T-helper 2 cell treated with Interferon-gamma antibody and Interleukin-4, amounts not matched to agents 5 μg/mL and 100 μg/mL, for 36 hours (primary cell): ENCODE measurements around the gene PRSS56.
"Not testable (repeated sequence)": the region's sequence is repeated elsewhere in the genome, so short reads cannot be mapped to it uniquely, and the experiment has no call there.

Experiments used
- DNase-seq: peaks from one replicate; pipeline ENCODE4 v3.0.0; 2021; ENCODE audit warnings: low spot score
- H3K27ac Mint-ChIP-seq: one replicate; pipeline ENCODE4 v1.8.0; 2021; ENCODE audit warnings: mild to moderate bottlenecking, mixed read lengths
- H3K27me3 Mint-ChIP-seq: one replicate; pipeline ENCODE4 v1.8.0; 2021; ENCODE audit warnings: low read depth, mixed read lengths
- H3K36me3 Mint-ChIP-seq: one replicate; pipeline ENCODE4 v1.8.0; 2021; ENCODE audit warnings: low read depth, mixed read lengths
- H3K4me1 Mint-ChIP-seq: one replicate; pipeline ENCODE4 v1.8.0; 2021; ENCODE audit warnings: low read depth, mixed read lengths
- H3K4me3 Mint-ChIP-seq: one replicate; pipeline ENCODE4 v1.8.0; 2022; ENCODE audit warnings: mild to moderate bottlenecking, moderate library complexity, mixed read lengths
- H3K9me3 Mint-ChIP-seq: one replicate; pipeline ENCODE4 v1.8.0; 2021; ENCODE audit warnings: mixed read lengths

The PRSS56 gene

DNA sequence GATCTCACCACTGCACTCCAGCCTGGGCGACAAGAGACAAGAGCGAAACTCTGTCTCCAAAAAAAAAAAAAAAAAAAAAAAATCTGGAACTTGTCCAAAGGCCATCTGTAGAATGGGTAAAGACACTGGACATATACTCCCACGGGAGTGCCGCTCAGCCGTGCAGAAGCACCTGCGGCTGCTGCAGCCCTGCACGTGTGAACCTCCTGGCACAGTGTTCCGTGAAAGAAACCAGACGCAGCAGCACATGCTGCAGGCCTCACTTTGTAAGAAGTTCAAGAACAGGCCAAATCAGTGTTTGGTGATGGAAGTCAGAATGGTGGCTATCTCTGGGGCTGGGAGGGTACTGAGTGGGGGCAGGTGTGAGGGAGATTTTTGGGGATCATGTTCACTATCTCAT lies 12.2 kb downstream of the PRSS56 start:
- Mint-ChIP-seq H3K9me3 (peaks cover 7% of the 10 kb centered on the region), H3K27ac (no peak overlapping the region), H3K4me3 (no peak overlapping the region), H3K4me1 (peaks cover 4% of the 10 kb centered on the region), H3K36me3 (no peaks in the 10 kb centered on the region), H3K27me3 (peaks cover 6% of the 10 kb centered on the region)
- DNase-seq = no peak

GRCh38 chr2:232532821-232533220 lies 12.6 kb downstream of the PRSS56 start:
- H3K9me3 Mint-ChIP-seq, H3K27me3 Mint-ChIP-seq, H3K4me1 Mint-ChIP-seq, DNase-seq, H3K36me3 Mint-ChIP-seq, H3K4me3 Mint-ChIP-seq, H3K27ac Mint-ChIP-seq: not testable (repeated sequence)

- no peaks in the 10 kb centered on the region for H3K36me3 Mint-ChIP-seq
- no peak overlapping the region for H3K27ac Mint-ChIP-seq
- H3K4me3 Mint-ChIP-seq = no peak overlapping the region
- DNase-seq = no peak
- peaks cover 10% of the 10 kb centered on the region for H3K27me3 Mint-ChIP-seq
- peaks cover 7% of the 10 kb centered on the region for H3K9me3 Mint-ChIP-seq
- peaks cover 4% of the 10 kb centered on the region for H3K4me1 Mint-ChIP-seq
Measured at GRCh38 chr2:232533944-232534710, 13.9 kb downstream of the PRSS56 start.

DNA sequence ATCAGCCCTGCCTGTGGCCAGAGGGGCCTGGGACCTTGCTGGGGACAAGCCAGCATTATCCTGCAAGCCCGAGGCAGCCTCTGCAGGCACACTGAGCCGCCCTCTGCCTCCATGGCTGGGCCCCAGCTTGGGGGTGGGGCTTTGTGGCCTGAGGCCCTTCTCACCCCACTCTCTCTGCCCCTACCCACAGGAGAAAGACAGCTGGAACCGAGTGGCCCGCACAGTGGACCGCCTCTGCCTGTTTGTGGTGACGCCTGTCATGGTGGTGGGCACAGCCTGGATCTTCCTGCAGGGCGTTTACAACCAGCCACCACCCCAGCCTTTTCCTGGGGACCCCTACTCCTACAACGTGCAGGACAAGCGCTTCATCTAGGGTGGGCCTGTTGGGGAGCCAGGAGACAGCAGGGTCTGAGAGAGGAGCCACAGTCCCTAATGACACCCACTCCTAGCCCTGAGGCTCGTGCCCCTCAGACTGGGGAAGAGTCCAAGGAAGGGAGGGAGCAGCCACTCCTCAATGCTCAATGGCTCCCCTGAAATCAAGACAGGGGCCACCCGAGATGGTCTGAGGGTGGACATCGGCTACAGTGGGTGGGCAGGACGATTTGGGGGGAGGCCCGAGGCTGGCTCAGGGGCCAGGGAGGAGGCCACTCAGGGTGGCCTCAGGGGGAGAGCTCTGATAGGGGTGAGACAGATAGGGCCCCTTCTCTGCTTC lies 14.9 kb downstream of the PRSS56 start:
- Mint-ChIP-seq H3K36me3 (no peaks in the 10 kb centered on the region), H3K9me3 (peaks cover 7% of the 10 kb centered on the region), H3K27me3 (peaks cover 10% of the 10 kb centered on the region), H3K4me3 (no peak overlapping the region), H3K27ac (no peak overlapping the region), H3K4me1 (peaks cover 4% of the 10 kb centered on the region)
- no peak for DNase-seq

DNA sequence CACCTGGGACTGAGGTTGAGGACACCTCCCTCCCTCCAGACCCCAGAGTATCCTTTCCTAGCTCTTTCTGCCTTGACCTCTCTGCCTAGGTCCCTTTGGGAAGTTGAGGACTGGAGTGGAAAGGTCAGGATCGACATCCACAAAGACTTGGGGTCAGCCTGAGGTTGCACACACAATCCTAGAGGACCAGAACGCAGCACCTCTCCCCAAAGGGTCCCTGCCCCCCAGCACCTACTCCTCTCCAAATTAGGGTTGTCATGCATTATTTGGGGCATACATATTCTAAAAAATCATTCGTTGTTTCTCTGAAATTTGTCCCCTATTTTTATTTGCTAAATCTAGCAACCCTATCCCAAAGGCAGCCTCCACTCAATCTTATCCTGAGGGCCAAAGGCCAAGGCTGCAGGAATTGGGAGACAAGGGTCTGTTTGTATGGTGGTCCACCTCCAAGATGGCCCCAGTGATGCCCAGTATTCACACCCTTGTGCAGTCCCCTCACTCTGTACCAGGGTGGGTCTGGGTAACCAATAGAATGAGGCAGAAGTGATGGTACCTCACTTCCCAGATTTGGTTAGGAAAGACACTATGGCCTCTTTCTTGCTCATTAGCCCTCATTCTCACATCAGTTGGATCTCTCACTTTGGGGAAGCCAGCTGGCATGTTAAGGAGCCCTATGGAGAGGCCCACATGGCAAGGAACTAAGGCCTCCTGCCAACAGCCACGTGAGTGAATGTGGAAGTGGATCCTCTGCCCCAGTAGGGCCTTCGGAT lies 15.8 kb downstream of the PRSS56 start:
- peaks cover 7% of the 10 kb centered on the region for H3K9me3 Mint-ChIP-seq
- H3K4me3 Mint-ChIP-seq = no peak overlapping the region
- no peaks in the 10 kb centered on the region for H3K36me3 Mint-ChIP-seq
- peaks cover 10% of the 10 kb centered on the region for H3K27me3 Mint-ChIP-seq
- no peak overlapping the region for H3K27ac Mint-ChIP-seq
- DNase-seq = no peak
- peaks cover 4% of the 10 kb centered on the region for H3K4me1 Mint-ChIP-seq

GRCh38 chr2:232537079-232537478 lies 16.9 kb downstream of the PRSS56 start:
- peaks cover 7% of the 10 kb centered on the region for H3K9me3 Mint-ChIP-seq
- no peaks in the 10 kb centered on the region for H3K36me3 Mint-ChIP-seq
- peaks cover 10% of the 10 kb centered on the region for H3K27me3 Mint-ChIP-seq
- peaks cover 4% of the 10 kb centered on the region for H3K4me1 Mint-ChIP-seq
- no peak overlapping the region for H3K4me3 Mint-ChIP-seq
- H3K27ac Mint-ChIP-seq = no peak overlapping the region
- no peak for DNase-seq

DNA sequence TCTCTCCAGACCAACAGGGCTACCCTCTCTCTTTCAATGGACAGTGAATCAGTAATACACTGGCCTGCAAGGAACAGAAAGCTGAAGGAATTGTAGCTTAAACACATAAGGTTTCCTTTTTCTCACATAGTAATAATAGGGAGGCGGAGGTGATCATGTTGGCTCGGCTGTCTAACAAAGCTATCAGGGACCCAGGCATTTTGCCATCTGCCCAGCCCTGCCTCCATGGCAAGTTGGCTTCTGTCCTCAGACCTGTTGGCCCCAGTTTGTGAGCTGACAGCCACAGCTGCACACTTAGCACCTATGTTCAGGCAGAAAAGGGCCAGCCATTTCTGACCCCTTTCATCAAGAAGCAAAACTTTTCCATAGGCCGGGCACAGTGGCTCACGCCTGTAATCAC lies 17.3 kb downstream of the PRSS56 start:
- Mint-ChIP-seq H3K27me3 (peaks cover 10% of the 10 kb centered on the region), H3K36me3 (no peaks in the 10 kb centered on the region), H3K4me3 (no peak overlapping the region), H3K27ac (no peak overlapping the region), H3K4me1 (peaks cover 4% of the 10 kb centered on the region), H3K9me3 (peaks cover 7% of the 10 kb centered on the region)
- DNase-seq = no peak

DNA sequence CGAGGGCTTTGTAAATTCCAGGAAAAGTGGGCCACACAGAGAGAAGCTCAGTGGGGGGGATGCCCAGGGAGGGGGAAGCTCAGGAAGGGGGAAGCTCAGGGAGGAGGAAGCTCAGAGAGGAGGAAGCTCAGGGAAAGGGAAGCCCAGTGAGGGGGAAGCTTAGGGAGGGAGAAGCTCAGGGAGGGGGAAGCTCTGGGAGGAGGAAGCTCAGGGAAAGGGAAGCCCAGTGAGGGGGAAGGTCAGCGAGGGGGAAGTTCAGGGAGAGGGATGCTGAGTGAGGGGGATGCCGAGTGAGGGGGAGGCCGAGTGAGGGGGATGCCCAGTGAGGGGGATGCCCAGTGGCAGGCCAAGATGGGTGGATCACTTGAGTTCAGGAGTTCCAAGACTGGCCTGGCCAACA lies 18.5 kb downstream of the PRSS56 start:
- H3K27me3 Mint-ChIP-seq = peaks cover 10% of the 10 kb centered on the region

DNA sequence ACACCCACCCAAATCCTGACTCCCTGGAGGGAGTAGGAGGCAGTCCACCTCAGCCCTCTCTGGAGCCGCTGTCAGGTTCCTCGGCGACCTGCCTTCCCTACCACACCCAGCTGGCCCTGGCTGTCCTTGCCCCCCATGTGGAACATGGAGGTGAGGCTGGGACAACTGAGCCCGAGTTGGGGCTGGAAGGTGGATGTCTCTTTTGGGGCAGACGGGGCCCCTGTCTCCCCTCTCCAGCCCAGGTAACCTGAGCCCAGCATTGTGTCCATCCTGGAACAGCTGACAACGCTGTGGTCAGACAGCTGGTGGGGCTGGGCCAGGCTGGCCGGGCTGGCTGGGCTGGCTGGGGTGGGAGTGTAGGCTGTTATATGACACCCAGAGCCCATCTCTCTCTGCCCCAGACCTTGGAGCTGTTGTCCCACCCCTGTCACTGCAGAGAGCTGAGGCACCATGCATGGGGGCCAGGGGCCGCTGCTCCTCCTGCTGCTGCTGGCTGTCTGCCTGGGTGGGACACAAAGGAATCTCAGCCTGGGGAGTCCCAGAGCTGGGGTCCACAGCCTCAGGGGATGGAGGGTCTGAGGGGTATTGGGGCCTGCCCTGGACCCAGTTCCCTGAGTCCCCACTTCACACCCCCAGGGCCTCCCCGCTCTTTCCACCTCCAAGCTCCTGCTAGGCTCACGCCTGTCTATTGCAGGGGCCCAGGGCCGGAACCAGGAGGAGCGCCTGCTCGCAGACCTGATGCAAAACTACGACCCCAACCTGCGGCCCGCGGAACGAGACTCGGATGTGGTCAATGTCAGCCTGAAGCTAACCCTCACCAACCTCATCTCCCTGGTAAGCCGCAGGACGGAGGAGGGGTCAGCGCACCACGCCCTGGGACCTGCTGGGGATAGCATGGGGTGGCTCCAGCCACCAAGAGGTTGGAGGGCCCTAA lies 19.4 kb downstream of the PRSS56 start, which contains the start of gene CHRNG:
CHRNG (plus strand) TSS at position 395 of the 934 bp plus-strand sequence; CDS start at position 451, 56 bp downstream.
- no peak for DNase-seq
- H3K27ac Mint-ChIP-seq = no peak within 1 kb of the TSS
- H3K4me3 Mint-ChIP-seq = no peak within 1 kb of the TSS
- peaks cover 4% of the 10 kb centered on the region for H3K4me1 Mint-ChIP-seq
- no peaks in the 10 kb centered on the region for H3K36me3 Mint-ChIP-seq
- peaks cover 10% of the 10 kb centered on the region for H3K27me3 Mint-ChIP-seq
- peaks cover 7% of the 10 kb centered on the region for H3K9me3 Mint-ChIP-seq

More for the DNA sequence above, 18.5 kb downstream of the PRSS56 start:
- H3K36me3 Mint-ChIP-seq = no peaks in the 10 kb centered on the region
- no peak overlapping the region for H3K4me3 Mint-ChIP-seq
- peaks cover 4% of the 10 kb centered on the region for H3K4me1 Mint-ChIP-seq
- no peak overlapping the region for H3K27ac Mint-ChIP-seq
- peaks cover 7% of the 10 kb centered on the region for H3K9me3 Mint-ChIP-seq
- DNase-seq = no peak

GRCh38 chr2:232540441-232541041 lies 20.4 kb downstream of the PRSS56 start:
- Mint-ChIP-seq H3K4me1 (peaks cover 4% of the 10 kb centered on the region), H3K9me3 (peaks cover 7% of the 10 kb centered on the region), H3K36me3 (no peaks in the 10 kb centered on the region), H3K4me3 (no peak overlapping the region), H3K27ac (no peak overlapping the region), H3K27me3 (peaks cover 10% of the 10 kb centered on the region)
- no peak for DNase-seq

- H3K27ac Mint-ChIP-seq = no peak overlapping the region
Measured at GRCh38 chr2:232541195-232541960, 21.2 kb downstream of the PRSS56 start.

DNA sequence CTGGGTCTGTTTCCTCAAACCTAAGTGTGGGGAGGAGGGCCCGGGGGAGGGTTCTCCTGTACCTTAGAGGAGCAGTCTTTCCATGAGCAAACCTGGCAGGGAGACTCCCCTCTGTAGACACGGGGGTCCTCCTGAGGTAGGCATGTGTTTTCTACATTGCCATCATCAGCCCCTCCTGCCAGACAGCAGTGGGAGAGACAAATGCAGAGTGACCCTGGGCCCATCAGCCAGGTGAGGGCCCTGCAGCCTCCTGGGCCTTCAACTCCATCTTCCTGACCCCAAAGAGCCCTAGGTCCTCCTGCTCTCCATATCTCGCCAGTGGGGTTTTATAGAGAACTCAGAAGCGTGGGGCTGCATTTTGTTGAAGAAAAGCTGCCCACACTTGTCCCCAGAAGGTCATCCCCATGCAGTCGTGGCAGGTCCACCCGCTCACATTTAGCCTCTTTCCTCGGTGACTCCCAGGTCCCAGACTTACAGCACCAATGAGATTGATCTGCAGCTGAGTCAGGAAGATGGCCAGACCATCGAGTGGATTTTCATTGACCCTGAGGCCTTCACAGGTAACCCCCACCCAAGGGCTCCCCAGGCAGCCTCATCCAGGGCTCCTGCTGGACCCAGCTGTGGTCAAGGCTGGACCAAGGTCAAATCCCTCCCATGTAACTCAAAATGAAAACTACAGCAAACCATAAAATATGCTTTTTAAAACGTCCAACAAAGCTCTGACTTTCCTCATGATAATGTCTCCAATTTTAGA lies 21.9 kb downstream of the PRSS56 start:
- no peaks in the 10 kb centered on the region for H3K9me3 Mint-ChIP-seq
- peaks cover 10% of the 10 kb centered on the region for H3K27me3 Mint-ChIP-seq
- DNase-seq = no peak
- no peak overlapping the region for H3K27ac Mint-ChIP-seq
- H3K4me3 Mint-ChIP-seq = no peak overlapping the region
- peaks cover 4% of the 10 kb centered on the region for H3K4me1 Mint-ChIP-seq
- peaks cover 3% of the 10 kb centered on the region for H3K36me3 Mint-ChIP-seq

More at GRCh38 chr2:232541195-232541960, 21.2 kb downstream of the PRSS56 start:
- Mint-ChIP-seq H3K36me3 (peaks cover under 1% of the 10 kb centered on the region), H3K9me3 (peaks cover 4% of the 10 kb centered on the region), H3K4me1 (peaks cover 4% of the 10 kb centered on the region), H3K4me3 (no peak overlapping the region), H3K27me3 (peaks cover 10% of the 10 kb centered on the region)
- no peak for DNase-seq
